GM18870 (cell line): ENCODE results near the gene POMT2.
"Not testable (repeated sequence)": the region's sequence is repeated elsewhere in the genome, so short reads cannot be mapped to it uniquely, and the experiment has no call there.

Experiments
- ATAC-seq: cut with Tn5 transposase; IDR thresholded peaks from one replicate; pipeline ENCODE4 v1.9.1; 2021; ENCODE audit warnings: moderate library complexity; ENCODE audit not compliant: unreplicated experiment

POMT2 gene

DNA sequence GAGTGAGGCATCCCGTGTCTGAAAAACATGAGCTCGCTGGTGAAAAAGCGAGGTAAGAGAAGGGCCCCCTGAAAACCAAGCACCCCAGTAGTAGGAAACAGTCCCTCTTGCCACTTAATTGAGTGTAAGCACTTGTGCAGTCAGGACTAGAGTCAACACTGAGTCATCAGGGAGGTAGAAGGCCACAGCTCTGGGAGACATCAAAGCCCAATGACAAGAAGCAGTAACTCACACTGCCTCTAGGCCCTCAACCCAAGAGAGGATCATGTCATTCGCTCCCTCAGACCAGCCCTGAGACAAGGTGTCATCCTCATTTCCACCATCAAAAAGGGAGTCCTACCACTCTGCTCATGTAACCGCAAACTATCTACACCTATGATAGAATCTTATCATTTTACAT, 17.8 kb downstream of the POMT2 start:
- no peak for ATAC-seq

DNA sequence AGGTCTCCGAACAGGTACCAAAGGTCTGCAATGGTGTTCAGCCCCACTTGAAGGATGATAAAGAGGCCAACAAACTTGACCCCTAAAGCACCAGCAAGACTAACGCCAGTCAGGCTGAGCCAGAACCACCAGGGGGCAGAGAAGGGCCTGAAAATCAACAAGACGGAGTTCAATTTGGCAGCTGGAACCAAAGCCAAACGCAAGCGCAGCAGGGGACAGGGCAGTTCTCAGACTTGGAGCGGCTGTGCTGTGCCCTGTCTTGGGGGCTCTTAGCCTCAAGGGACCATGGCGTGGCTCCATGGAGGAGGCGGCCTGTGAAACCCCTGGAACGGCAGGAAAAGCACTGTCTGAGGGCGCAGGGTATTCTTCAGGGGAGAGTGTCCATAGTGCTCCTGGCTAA, 19.6 kb downstream of the POMT2 start:
- no peak for ATAC-seq

DNA sequence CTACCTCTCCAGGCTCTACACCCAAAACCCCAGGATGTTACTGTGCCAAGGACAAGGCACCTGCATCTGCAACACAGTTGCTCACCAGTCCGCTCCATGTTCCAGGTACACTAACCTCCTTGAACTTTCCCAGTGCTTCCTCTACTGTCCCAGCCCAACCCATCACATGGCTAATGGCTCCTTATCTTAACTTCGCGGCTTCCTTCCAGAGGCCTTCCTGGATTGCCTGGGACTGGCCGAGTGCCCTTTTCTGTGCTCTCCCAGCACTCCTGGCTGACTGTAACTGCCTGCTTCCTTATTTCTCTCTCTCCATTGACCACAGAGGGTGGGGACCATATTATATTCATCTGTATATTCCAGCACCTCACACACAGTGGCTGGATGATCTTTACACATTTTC, 20.9 kb downstream of the POMT2 start:
- ATAC-seq = no peak

DNA sequence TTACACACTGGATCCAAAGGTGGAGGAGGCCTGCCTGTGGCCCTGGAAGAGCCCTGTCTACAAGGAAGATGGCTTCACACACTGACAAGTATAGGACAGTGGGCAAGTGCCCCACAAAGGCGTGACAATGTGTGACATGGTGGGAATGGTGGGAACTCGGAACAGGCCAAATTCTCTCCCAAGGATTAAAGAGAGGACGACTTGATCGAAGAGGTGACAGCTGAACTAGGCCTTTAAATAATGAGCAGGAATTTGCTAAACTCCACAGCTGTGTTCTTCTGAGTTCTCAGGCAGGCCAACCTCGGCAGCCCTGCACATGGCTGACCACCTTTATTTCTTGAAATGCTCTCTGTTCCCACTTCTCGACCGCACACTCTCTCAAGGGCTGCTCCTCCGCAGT, 23.8 kb downstream of the POMT2 start:
- no peak for ATAC-seq

DNA sequence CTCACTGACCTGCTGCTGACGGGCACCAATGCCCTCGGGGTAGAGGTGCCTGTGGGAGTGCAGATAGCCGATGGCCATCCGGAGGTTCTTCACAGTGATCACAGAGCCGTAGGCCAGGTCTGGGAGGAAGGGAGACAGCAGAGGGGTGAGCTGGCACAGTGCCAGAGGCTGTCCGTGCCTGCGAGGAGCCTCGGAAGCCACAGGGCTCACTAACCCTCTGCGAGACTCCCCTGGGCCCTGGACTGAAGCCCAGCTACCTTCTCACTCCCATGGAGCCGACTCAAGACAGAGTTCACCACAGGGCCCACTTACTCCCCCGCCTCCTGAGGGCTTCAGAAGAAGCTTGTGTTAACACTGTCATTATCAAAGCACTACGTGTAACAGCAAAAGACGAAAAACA, 24.5 kb downstream of the POMT2 start:
- ATAC-seq = no peak

DNA sequence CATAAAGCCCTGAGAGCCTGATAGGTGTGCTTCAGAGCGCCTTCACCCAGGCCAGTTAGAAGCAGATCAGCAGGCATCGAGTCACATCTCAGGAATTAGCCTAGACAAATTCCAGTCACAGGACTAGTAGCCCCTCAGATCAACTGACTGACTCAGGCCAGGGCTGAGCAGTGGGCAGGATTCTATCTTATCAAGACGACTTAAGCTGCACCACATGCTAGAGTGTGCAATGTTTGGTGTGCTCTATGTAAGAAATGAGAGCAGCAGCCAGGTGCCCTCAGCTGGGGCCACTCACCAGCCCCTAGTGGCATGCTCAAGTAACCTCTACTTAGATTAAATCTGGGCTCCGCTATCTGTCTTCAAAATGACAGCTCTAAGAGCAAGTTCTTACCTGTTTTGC, 30.0 kb downstream of the POMT2 start:
- ATAC-seq = no peak

DNA sequence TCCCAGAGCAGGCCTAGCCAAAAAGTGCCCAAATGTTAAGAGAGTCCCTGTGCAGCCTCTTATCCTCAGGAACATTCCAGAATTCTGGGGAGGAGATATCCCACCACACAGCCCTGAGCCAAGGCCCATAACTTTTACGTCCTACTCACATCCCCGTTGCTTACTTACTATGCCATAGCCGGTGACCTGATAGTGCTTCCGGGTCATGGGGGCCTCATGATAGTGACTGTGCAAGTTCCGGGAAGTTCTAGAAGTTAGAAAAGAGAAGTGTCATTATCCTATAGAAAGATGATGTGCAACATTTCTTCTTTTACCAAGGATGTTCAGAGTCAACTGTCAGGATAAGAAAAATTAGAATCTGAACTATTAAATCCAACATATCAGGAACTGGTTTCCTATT, 34.1 kb downstream of the POMT2 start:
- ATAC-seq = no peak

DNA sequence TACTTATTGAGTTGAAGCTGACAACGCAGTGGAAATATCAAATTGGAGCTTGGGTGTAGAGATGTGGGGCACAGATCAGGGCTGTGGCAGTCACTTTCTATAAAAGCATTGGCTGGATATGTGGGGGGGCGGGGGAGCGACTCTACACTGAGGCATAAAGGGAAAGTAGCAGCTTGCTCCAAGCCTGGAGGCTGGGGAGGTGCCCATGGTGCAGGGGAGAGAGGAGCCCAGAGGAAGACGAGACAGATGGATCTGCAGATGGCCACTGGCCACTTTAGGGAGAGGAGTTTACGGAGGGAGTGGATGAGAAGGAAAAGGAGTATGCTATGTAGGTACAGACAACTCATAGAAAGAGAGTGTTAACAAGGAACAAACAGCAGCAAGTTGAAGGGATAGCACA, 36.2 kb downstream of the POMT2 start:
- ATAC-seq = no peak

DNA sequence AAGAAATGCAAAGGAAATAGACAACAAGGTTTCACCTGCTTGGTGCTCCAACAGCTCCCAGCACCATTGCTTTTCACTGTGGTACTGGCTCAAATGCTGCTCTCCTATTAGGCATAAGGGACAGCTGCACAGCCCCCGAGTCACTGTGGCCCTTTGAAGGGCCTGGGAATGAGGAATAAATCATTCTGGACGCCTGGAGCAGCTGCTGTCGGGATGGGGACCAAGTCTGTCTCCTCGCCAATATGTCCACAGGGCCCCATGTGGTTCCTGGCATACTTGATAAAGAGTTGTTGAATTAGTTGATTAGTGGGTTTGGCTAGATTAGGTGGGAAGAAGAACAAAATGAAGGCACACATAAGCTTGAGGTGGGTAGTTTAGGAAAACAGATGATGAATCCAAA, 36.6 kb downstream of the POMT2 start:
- ATAC-seq = no peak

DNA sequence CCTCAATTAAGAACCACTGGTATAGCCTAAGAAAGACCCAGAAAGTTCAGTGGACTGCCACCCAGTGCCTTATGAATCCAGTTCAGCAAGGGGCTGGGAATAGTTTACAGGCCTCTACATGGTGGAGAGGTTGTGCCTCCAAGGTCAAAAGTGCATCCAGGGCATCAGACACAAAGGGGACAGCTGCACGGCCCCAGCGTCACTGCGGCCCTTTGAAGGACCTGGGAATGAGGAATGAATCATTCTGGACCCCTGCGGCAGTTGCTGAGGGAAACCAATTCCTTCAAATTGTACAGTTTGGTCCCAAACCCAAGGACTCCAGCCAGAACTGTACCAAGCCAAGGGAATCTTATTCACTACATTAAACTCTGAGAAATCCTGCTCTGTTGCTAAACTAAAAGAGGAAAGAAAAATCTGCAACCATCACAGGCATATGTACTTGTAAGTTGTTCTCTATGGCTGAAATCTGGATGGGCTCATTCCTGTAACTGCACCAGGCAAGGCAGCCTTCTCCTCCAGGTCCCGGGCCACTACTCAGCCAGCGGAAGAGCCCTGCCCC, 38.8 kb downstream of the POMT2 start:
- ATAC-seq = no peak

DNA sequence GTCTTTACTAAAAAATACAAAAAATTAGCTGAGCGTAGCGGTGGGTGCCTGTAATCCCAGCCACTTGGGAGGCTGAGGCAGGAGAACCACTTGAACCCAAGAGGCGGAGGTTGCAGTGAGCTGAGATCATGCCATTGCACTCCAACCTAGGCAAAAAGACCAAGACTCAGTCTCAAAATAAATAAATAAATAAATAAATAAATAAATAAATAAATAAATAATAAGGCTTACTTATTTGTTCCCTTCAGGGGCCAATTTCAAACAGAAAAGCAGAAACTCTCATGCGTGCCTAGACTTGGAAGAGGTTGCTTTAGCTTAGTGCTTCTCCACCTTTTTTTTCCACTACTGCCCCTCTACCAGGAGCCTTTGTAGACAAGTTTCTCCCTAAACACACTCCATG, 39.8 kb downstream of the POMT2 start:
- not testable (repeated sequence) for ATAC-seq

DNA sequence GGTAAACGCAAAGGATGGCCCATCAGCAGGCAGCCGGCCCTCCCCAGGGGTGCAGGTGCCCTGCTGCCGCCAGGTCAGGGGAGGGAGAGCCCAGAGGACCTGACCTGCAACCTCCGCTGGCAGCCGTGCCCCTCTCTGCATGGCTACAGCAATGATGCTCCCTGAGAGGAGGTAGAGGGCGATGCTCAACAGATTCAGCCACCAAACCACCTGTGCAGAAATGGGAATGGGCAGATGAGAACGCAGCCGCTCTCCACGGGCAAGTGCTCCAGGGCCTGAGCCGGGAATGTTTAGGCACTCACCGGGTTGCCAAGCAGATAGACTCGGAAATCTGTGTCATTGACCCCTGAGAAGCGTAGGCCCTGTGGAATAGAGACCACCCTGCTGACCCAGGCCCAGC, 41.0 kb downstream of the POMT2 start:
- ATAC-seq = no peak

DNA sequence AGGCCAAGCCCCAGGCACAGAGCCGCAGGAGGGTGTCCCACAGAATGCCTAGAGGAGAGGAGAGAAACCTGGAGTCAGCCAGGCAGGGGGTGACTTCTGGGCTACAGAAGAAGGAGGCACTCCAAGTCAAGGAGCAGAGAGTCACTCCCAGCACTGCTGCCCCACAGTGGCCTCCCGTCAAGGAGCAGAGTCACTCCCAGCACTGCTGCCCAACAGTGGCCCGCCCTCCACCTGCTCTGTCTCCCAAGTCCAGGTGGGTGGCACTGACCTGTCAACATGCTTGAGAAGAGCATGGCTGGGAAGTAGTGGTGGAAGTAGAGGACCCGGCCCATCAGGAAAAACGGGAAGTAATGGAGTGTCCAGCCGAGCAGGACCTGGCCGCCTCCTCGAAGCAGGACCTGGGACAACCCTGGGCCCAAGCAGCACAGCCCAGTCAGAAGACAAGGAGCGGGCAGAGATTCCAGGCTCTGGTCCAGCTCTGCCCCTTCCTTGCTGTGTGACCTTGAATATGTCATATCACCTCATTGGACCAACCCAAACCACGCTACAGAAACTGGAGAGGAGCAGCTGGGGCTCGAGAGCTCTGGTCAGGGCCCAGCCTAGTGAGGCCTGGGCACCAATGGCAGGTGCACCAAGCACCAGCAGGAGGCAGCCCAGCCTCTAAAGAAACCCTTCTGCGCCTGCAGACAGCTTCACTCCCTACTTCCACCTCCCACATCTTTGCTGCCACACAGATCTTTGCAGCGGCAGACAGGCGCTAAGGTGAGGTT, 42.0 kb downstream of the POMT2 start:
- no peak for ATAC-seq

DNA sequence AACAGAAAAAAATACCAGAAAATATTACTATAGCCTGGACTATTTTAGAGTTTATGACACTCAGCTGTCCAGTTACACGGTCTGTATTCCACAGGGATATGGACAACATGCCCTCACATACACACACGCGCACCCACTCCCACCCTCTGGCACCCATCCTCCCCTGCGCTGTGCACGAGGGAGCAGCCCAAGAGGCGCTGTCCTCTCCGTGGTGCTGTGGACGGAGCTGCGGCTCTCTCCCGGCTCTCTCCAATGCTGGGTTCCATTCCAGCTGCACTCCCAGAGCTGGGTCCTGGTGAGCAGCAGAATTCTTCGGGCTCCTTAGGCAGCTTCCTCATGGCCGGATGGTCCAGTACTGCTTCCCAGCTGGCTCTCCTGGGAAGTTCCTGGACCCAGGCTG, 43.7 kb downstream of the POMT2 start:
- ATAC-seq = no peak

DNA sequence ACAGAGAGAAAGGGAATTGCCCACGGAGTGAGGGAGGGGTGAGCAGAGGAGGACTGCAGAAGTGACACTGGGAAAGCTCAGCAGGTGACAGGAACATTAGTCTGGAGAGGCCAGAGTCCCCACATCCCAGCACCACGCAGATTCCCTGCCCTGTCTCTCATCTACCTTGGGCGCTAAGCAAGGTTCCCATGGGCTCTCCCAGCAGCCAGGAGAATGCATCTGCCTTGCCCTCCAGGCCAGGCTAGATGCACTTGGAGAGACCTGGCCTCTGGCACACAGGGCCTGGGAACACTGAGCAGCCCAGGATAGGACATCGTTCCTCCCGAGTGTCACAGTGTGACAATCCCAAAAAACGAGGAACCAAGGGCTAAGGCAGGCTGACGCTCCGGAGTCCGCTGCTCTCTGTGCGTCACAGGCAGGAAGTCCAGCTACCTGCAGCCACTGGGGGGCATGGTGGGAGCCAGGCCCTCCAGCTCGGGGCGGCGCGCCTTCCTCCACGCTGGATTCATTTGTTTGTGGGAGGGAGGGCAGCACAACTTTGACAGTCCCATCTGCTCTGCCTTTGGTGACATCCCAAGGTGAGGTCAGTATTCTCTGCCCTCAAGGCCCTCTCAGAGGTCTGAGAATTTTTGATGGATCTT, 44.3 kb downstream of the POMT2 start:
- no peak for ATAC-seq

DNA sequence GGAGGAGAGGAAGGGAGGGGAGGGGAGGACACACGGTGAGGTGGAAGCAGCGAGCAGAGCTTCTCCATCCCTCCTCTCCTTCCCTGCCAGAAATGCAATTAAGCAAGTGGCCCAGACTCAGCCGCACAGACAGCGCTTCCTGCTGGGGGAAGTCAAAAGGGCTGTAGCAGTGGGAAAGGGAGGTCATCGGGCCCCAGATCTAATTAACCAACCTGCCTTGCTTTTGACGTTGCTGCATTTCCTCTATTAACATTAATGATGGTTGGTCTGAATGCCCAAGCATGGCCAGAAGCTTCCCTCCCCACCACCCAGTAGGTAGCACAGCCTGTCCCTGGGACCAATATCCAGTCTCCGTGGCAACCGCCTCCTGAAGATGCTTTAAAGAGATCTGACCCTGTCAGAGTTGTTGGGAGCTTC, 45.1 kb downstream of the POMT2 start:
- ATAC-seq = no peak

DNA sequence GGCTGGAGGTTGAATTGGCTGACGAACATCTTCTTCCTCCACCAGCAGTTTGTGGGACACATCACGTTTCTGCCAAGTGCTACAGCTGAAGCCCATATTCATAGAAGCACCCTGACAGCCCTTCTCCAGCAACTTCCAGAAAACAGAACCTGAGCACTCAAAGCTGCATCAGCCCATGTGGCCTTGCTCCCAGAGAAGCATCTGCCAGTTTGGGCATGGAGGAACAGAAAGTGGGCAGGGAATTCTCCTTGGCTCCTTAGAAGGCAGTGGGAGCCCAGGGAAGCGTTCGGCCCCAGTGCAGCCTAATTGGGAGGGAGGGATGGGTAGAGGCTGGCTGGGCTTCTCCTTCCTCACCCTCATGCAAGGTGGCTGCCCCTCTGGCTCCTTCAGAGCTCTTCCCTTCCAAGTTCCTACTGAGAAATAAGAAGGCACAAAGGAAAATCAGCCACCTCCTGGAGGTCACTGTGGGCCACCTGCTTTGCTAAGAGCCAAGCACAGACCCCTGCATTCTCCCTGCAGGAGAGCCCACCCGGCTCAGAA, 45.6 kb downstream of the POMT2 start:
- no peak for ATAC-seq

DNA sequence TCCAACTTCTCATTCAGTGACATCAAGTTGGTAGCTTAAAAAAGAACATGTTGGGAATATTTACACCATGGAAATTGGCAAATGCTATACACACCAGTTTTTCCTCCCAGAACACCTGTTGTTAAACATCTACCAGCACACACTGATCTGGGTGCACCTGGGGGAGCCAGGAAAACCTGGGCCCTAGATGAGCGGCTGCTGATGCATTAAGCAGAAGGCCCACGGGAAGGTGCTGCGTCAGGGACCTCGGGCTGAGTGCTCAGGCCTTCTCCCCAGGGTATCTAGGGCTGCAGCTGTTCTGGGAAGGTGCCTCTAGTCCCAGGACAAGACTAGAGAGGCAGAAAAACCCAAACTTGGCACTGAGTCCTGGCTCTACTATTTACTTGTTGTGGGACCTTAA, 46.9 kb downstream of the POMT2 start:
- no peak for ATAC-seq

DNA sequence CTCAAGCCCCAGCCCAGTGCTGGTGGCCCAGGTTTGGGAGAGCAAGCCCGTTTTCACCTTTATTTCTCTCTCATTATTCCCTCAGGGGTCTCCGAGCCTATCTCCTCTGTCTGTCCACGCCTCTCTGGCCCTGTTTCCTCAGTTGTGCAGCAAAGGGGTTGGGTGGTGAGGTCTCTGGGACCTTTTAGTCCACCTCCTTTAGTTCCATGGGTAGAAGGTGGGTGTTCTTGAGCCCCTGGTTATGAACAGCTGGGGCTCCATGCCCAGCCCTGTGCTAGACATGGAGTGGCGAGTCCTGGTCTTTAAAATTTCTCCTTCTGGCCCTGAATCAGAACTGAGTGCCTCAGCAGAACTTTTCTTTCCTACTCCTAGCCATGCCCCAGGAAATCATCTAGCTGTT, 48.4 kb downstream of the POMT2 start:
- ATAC-seq = no peak

DNA sequence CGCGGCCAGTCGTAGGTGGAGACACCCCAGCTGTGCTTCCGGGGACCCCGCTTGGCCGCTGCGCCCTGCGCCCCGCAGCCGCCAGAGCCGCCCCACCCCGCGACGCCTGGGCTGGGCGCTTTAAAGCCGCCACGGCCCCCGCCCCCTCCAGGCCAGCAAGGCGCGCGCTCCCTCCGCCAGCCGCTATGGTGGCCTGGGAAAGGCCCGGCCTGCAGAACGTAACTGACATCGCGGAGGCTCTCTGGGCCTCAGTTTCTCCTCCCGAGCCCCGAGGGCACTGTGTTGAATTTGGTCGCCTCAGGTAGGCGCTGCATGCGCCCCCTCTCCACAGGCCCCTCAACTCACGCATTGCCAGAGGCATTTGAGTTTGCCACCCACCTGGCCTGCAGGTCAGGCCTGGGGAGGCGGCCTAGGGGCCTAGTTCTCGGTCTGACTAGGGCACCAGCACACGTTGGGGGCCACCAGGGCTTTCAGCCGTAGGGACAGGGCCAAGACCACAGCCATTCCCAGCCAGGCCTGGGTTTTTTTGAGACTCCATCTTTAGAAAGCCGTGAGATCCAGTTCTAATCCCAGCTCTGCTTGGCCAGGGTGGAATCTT, 49.5 kb downstream of the POMT2 start, which contains the start of gene NGB:
TSS of gene NGB (minus strand) at position 94 of the 598 bp plus-strand sequence. CDS start 269 bp downstream, outside the sequence.
- ATAC-seq = no peak

DNA sequence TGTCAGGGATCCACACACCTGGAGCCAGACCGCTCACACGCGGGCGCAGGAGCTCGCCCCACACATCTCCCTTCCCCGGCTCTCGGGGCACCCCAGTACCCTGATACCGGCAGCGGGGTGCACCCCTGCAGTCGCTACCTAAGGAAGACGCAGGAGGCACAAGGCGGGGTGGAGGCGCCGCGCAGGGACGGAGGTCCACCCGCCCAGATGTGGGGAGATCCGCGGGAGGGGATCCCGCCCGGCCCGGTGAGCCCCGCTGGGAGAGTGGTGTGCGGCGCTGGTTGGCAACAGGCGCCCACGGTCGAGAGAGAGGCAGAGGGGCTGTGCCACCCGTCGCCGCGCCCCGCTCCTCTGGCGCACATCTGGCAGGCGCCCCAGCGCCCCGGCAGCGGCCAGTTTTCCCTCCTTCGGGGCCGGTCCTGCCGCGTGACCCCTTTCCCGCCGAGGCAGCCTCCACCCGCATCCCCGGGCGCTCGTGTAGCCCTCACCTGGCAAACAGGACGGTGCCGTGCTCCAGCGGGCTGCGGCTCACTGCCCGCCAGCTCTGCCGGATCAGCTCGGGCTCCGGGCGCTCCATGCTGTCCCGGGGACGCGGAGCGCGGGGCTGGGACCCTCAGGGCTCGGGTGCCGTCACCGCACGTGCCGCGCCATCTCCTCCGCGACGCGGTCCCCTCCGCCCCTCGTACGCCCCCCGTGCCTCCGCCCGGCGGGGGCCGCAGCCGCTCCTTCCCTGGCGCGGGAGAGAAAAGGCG, 50.1 kb downstream of the POMT2 start:
- no peak for ATAC-seq
